Uterus (tissue), 4 donors: ENCODE measurements around the gene CDK5. TPM values are rescaled to one million over a fixed set of nuclear protein-coding genes. Genes with fewer than 3 reads are reported as not detected.

Experiments
- DNase-seq, 2 donors: peaks; one replicate each; pipeline ENCODE4 v3.0.0-alpha.2; 2019 to 2020
- H3K27ac ChIP-seq, 2 donors: fragments of 200-600 bp; sonication (generic); 1 replicate in 1 of 2; 2 replicates in 1 of 2; pipeline ENCODE4 v1.5.1; 2016 to 2018
- H3K27me3 ChIP-seq, 2 donors: fragments of 200-600 bp; sonication (generic); one replicate each; pipeline ENCODE4 v1.5.1; 2018 to 2019; ENCODE audit warnings: control low read depth in 1 of 2
- H3K36me3 ChIP-seq, 2 donors: fragments of 200-600 bp; sonication (generic); one replicate each; pipeline ENCODE4 v1.5.1; 2019; ENCODE audit warnings: control low read depth in 1 of 2
- H3K4me1 ChIP-seq, 2 donors: fragments of 200-600 bp; sonication (generic); one replicate each; pipeline ENCODE4 v1.5.1; 2018 to 2019; ENCODE audit warnings: control low read depth in 1 of 2
- H3K4me3 ChIP-seq, 2 donors: fragments of 200-600 bp; sonication (generic); 1 replicate in 1 of 2; 2 replicates in 1 of 2; pipeline ENCODE4 v1.5.1; 2018 to 2019; ENCODE audit warnings: mild to moderate bottlenecking in 1 of 2
- H3K9me3 ChIP-seq, 2 donors: fragments of 200-600 bp; sonication (generic); one replicate each; pipeline ENCODE4 v1.5.1; 2019; ENCODE audit warnings: control low read depth in 1 of 2
- CTCF ChIP-seq, 4 experiments: fragments of 200-600 bp in 2 of 4; fragments of 450-650 bp in 2 of 4; sonication (generic) in 2 of 4; IDR thresholded peaks; one replicate each; pipeline ENCODE4 v1.5.1; 2016 to 2019; ENCODE audit warnings: antibody characterized with exemption in 4 of 4, mild to moderate bottlenecking in 2 of 4, moderate library complexity in 1 of 4
- POLR2A ChIP-seq, 2 donors: fragments of 450-650 bp; IDR thresholded peaks; one replicate each; pipeline ENCODE4 v1.6.1; 2016; ENCODE audit warnings: antibody characterized with exemption in 2 of 2, mild to moderate bottlenecking in 1 of 2, moderate library complexity in 1 of 2
- intact Hi-C: fragments of 100-400 bp; cut with DNase I; formaldehyde crosslinking; loops from one replicate; pipeline ENCODE4 v1.15.1; 2023; ENCODE audit warnings: low total_unique reads
- total RNA-seq, 4 donors: library from RNA; depleted of rRNA in 3 of 4; stranded (reverse); fragments of >200 nt in 3 of 4; gene quantifications; one replicate each; pipeline versions ENCODE4 v1.1.0 to v1.2.4, GENCODE V29; 2014 to 2023
- donor health status: DM: yes; HTN: yes; CAD: no.

Gene CDK5
- total RNA-seq, 4 donors from 2014 or later = 0.51 to 9.3 (median 2.7) TPM

GRCh38 chr7:151095123-151095797 lies 37.6 kb upstream of the CDK5 start:
- intact Hi-C loops = no loop called here
- Histone ChIP-seq H3K4me1 (peaks cover 0 to 2% of the 10 kb centered on the region in 2 donors), H3K36me3 (no peaks in the 10 kb centered on the region), H3K4me3 (no peak overlapping the region), H3K27me3 (no peaks in the 10 kb centered on the region), H3K27ac (no peak overlapping the region), H3K9me3 (no peaks in the 10 kb centered on the region)
- no peak for TF ChIP-seq CTCF (IDR thresholded peaks at IDR 0.05)
- TF ChIP-seq POLR2A (IDR thresholded peaks at IDR 0.05) = no peak
- DNase-seq = no peak

GRCh38 chr7:151094675-151095074 lies 37.0 kb upstream of the CDK5 start:
- DNase-seq = no peak
- no peaks in the 10 kb centered on the region for H3K27me3 ChIP-seq
- H3K4me3 ChIP-seq = no peak overlapping the region
- no peaks in the 10 kb centered on the region for H3K9me3 ChIP-seq
- H3K4me1 ChIP-seq = peaks cover 0 to 6% of the 10 kb centered on the region in 2 donors
- no peaks in the 10 kb centered on the region for H3K36me3 ChIP-seq
- TF ChIP-seq POLR2A (IDR thresholded peaks at IDR 0.05) (no peak), CTCF (IDR thresholded peaks at IDR 0.05) (no peak)
- intact Hi-C loops = no loop called here
- no peak overlapping the region for H3K27ac ChIP-seq

GRCh38 chr7:151093748-151094147 lies 36.1 kb upstream of the CDK5 start:
- no peak overlapping the region for H3K27ac ChIP-seq
- intact Hi-C loops = no loop called here
- H3K4me3 ChIP-seq = no peak overlapping the region
- no peaks in the 10 kb centered on the region for H3K27me3 ChIP-seq
- TF ChIP-seq CTCF (IDR thresholded peaks at IDR 0.05) (no peak), POLR2A (IDR thresholded peaks at IDR 0.05) (no peak)
- H3K9me3 ChIP-seq = no peaks in the 10 kb centered on the region
- H3K36me3 ChIP-seq = no peaks in the 10 kb centered on the region
- DNase-seq = no peak
- peaks cover 0 to 7% of the 10 kb centered on the region in 2 donors for H3K4me1 ChIP-seq

GRCh38 chr7:151091988-151092387 lies 34.3 kb upstream of the CDK5 start:
- Histone ChIP-seq H3K27ac (no peak overlapping the region), H3K27me3 (no peaks in the 10 kb centered on the region), H3K4me3 (no peak overlapping the region), H3K4me1 (peaks cover 0 to 12% of the 10 kb centered on the region in 2 donors), H3K9me3 (no peaks in the 10 kb centered on the region), H3K36me3 (no peaks in the 10 kb centered on the region)
- no peak for DNase-seq
- intact Hi-C loops = no loop called here
- TF ChIP-seq CTCF (IDR thresholded peaks at IDR 0.05) (no peak), POLR2A (IDR thresholded peaks at IDR 0.05) (no peak)

GRCh38 chr7:151091431-151091830 lies 33.7 kb upstream of the CDK5 start:
- TF ChIP-seq POLR2A (IDR thresholded peaks at IDR 0.05) = no peak
- peak in 1 of 4 experiments; percentile 25 for TF ChIP-seq CTCF (IDR thresholded peaks at IDR 0.05)
- intact Hi-C loops = no loop called here
- peaks cover 0 to 12% of the 10 kb centered on the region in 2 donors for H3K4me1 ChIP-seq
- no peaks in the 10 kb centered on the region for H3K27me3 ChIP-seq
- no peak for DNase-seq
- H3K36me3 ChIP-seq = no peaks in the 10 kb centered on the region
- H3K4me3 ChIP-seq = no peak overlapping the region
- no peaks in the 10 kb centered on the region for H3K9me3 ChIP-seq
- no peak overlapping the region for H3K27ac ChIP-seq
